AG04450 (cell line): ENCODE measurements around the gene AKAP6. TPM values are rescaled to one million over a fixed set of nuclear protein-coding genes. Genes with fewer than 3 reads are reported as not detected.

ENCODE experiments used
- CTCF ChIA-PET: fragments of 300-600, 350-600 bp; formaldehyde crosslinking; extraction: SDS; loops from one replicate; lab custom pipeline; 2022; ENCODE audit warnings: antibody characterized with exemption, inconsistent platforms; lab: Charles Lee
- POLR2A ChIA-PET: fragments of 350-600 bp; formaldehyde crosslinking; extraction: SDS; loops from one replicate; lab custom pipeline; 2021; ENCODE audit warnings: antibody characterized with exemption, inconsistent platforms; lab: Yijun Ruan, JAX
- DNase-seq: peaks from one replicate; pipeline ENCODE4 v3.0.0-alpha.2; 2011; ENCODE audit warnings: low read depth, low spot score
- H3K27ac ChIP-seq: one replicate; pipeline ENCODE4 v1.5.1; 2012; ENCODE audit warnings: low read depth, low read length, control low read depth
- H3K27me3 ChIP-seq: one replicate; pipeline ENCODE4 v1.6.0; 2012; ENCODE audit warnings: low read length; ENCODE audit not compliant: control insufficient read depth, insufficient read depth
- H3K4me3 ChIP-seq: 2 replicates; pipeline ENCODE4 v1.5.1; 2011; ENCODE audit warnings: mild to moderate bottlenecking, low read depth, low read length, control low read depth
- H3K9me3 ChIP-seq: 2 replicates; pipeline ENCODE4 v1.5.1; 2012; ENCODE audit warnings: low read length; ENCODE audit not compliant: control insufficient read depth, insufficient read depth
- CTCF ChIP-seq: IDR thresholded peaks from 2 replicates; pipeline ENCODE4 v1.5.1; 2011; ENCODE audit warnings: low read depth, low read length, control low read depth, inconsistent platforms
- polyA plus RNA-seq: library from polyadenylated mRNA; depleted of rRNA; stranded (reverse); fragments of >200 nt; gene quantifications from 2 replicates; pipeline ENCODE4 v1.2.3, GENCODE V29; 2011

Gene AKAP6
- polyA plus RNA-seq, 1 experiment = 0.78 TPM

GRCh38 chr14:32319368-32320049 is 9.6 kb upstream of the AKAP6 start:
- no peak for TF ChIP-seq CTCF
- no peak overlapping the region for H3K4me3 ChIP-seq
- H3K27me3 ChIP-seq = no peaks in the 10 kb centered on the region
- no peak for DNase-seq
- ChIA-PET CTCF (no interaction called here), POLR2A (no interaction called here)
- no peaks in the 10 kb centered on the region for H3K9me3 ChIP-seq
- H3K27ac ChIP-seq = no peak overlapping the region

- ChIA-PET POLR2A (no interaction called here), CTCF (no interaction called here)
- DNase-seq = no peak
- Histone ChIP-seq H3K27me3 (peaks cover 2% of the 10 kb centered on the region), H3K9me3 (no peaks in the 10 kb centered on the region), H3K4me3 (no peak overlapping the region), H3K27ac (no peak overlapping the region)
- no peak for TF ChIP-seq CTCF
These were observed 4.5 kb upstream of the AKAP6 start for GRCh38 chr14:32324601-32325000.

- Histone ChIP-seq H3K4me3 (no peak overlapping the region), H3K27me3 (peaks cover 2% of the 10 kb centered on the region), H3K27ac (no peak overlapping the region), H3K9me3 (no peaks in the 10 kb centered on the region)
- CTCF ChIA-PET = no interaction called here
- POLR2A ChIA-PET = interaction anchor here (0.5 kb wide), 1 partner anchor 842 kb away, joined by 5 read pairs; no protein-coding TSS in a partner anchor
- no peak for TF ChIP-seq CTCF
- DNase-seq = no peak
These were observed 1.7 kb upstream of the AKAP6 start for GRCh38 chr14:32327255-32327961.

- Histone ChIP-seq H3K27me3 (peaks cover 2% of the 10 kb centered on the region), H3K27ac (no peak overlapping the region), H3K4me3 (no peak overlapping the region), H3K9me3 (no peaks in the 10 kb centered on the region)
- POLR2A ChIA-PET = no interaction called here
- DNase-seq = no peak
- no peak for TF ChIP-seq CTCF
- CTCF ChIA-PET = interaction anchor here (0.6 to 1.4 kb wide), 2 partner anchors 37 to 274 kb away, joined by 3 read pairs; no protein-coding TSS in a partner anchor
These were observed 690 bp downstream of the AKAP6 start for GRCh38 chr14:32329690-32330285.
